Chondrocyte (in vitro differentiated cells): ENCODE results near the gene HLTF. TPM values are rescaled to one million over a fixed set of nuclear protein-coding genes. Genes with fewer than 3 reads are reported as not detected.

ENCODE experiments used
- DNase-seq: peaks from one replicate; pipeline ENCODE4 v3.0.0; 2021; ENCODE audit warnings: mixed read lengths, low spot score
- H3K27ac Mint-ChIP-seq: one replicate; pipeline ENCODE4 v1.8.0; 2021; ENCODE audit warnings: mild to moderate bottlenecking, moderate library complexity, mixed read lengths; ENCODE audit not compliant: unreplicated experiment
- H3K27me3 Mint-ChIP-seq: 2 replicates; pipeline ENCODE4 v1.8.0; 2021; ENCODE audit warnings: low read depth, mixed read lengths
- H3K36me3 Mint-ChIP-seq: 2 replicates; pipeline ENCODE4 v1.8.0; 2021; ENCODE audit warnings: low read depth, mixed read lengths
- H3K4me1 Mint-ChIP-seq: 2 replicates; pipeline ENCODE4 v1.8.0; 2021; ENCODE audit warnings: low read depth, mild to moderate bottlenecking, mixed read lengths
- H3K4me3 Mint-ChIP-seq: one replicate; pipeline ENCODE4 v1.8.0; 2021; ENCODE audit warnings: mild to moderate bottlenecking, moderate library complexity, mixed read lengths; ENCODE audit not compliant: unreplicated experiment
- H3K9me3 Mint-ChIP-seq: 2 replicates; pipeline ENCODE4 v1.8.0; 2021; ENCODE audit warnings: low read depth, mixed read lengths
- CTCF ChIP-seq: fragments of 200-600 bp; sonication (generic); IDR thresholded peaks from 2 replicates; pipeline ENCODE4 v1.5.0; 2021; ENCODE audit warnings: antibody characterized with exemption, mild to moderate bottlenecking, moderate library complexity
- total RNA-seq: library from RNA; stranded (reverse); gene quantifications from 3 replicates; pipeline ENCODE4 v1.2.1, GENCODE V29; 2021

The HLTF gene
- total RNA-seq, 1 donor from 2014 or later: 30.9 TPM

DNA sequence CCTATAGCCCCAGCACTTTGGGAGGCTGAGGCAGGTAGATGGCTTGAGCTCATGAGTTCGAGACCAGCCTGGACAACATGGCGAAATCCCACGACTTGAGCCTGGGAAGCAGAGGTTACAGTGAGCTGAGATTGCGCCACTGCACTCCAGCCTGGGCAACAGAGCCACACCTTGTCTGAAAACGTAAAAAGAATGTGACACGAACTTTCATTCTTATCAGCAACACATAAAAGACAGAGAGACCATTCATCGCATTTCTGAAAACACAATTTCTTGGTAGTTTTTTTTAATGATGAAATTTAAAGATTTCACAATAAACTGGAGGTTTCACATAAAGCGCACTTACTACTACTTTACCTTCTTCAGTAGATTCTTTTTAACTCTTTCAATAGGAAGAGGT lies 18.4 kb downstream of the HLTF start:
- no peaks in the 10 kb centered on the region for H3K9me3 Mint-ChIP-seq
- no peak overlapping the region for H3K27ac Mint-ChIP-seq
- H3K27me3 Mint-ChIP-seq: no peaks in the 10 kb centered on the region
- no peaks in the 10 kb centered on the region for H3K4me1 Mint-ChIP-seq
- TF ChIP-seq CTCF: no peak
- DNase-seq: no peak
- peaks cover 22% of the 10 kb centered on the region for H3K36me3 Mint-ChIP-seq
- H3K4me3 Mint-ChIP-seq: no peak overlapping the region

- no peak overlapping the region for H3K27ac Mint-ChIP-seq
- peaks cover 31% of the 10 kb centered on the region for H3K36me3 Mint-ChIP-seq
- H3K27me3 Mint-ChIP-seq: no peaks in the 10 kb centered on the region
- no peaks in the 10 kb centered on the region for H3K4me1 Mint-ChIP-seq
- no peaks in the 10 kb centered on the region for H3K9me3 Mint-ChIP-seq
- DNase-seq: no peak
- TF ChIP-seq CTCF: no peak
- H3K4me3 Mint-ChIP-seq: no peak overlapping the region
Measured at GRCh38 chr3:149061776-149062175, 24.6 kb downstream of the HLTF start.

DNA sequence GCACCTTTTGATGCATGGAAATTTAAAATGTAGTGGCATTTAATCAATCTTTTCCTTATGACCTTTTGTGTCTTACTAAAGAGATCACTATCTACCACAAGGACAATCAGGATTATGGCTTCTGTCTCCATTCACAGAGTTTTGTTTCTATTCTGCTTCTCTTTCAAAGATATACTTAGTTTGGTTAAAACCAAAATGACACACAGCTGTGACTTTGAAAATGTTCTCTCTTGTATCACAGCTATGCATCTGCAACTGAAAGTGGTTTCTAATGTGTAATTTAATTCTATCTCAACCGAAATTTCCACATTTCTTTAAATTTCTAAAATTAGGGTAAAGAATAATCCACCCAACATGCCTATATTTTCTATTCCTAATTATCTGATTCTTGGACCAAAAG lies 27.7 kb downstream of the HLTF start:
- H3K27ac Mint-ChIP-seq: no peak overlapping the region
- H3K36me3 Mint-ChIP-seq: peaks cover 39% of the 10 kb centered on the region
- H3K4me1 Mint-ChIP-seq: no peaks in the 10 kb centered on the region
- no peak overlapping the region for H3K4me3 Mint-ChIP-seq
- DNase-seq: no peak
- TF ChIP-seq CTCF: no peak
- H3K27me3 Mint-ChIP-seq: no peaks in the 10 kb centered on the region
- H3K9me3 Mint-ChIP-seq: peaks cover 4% of the 10 kb centered on the region

DNA sequence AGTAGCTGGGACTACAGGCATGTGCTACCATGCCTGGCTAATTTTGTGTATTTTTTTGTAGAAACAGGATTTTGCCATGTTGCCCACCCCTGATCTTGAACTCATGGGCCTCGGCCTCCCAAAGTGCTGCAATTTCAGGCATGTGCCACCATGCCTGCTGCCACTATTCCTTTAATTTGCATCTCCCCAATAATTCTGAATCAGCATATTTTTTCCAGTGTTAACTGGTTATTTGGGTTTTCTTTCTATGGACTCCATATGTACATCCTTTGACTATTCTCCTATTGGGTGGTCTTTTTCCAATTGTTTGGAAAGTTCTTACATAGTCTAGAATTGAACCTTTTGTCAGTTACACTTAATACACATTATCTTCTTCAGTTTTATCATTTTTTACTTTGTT lies 28.1 kb downstream of the HLTF start:
- H3K36me3 Mint-ChIP-seq: peaks cover 40% of the 10 kb centered on the region
- no peak overlapping the region for H3K27ac Mint-ChIP-seq
- no peak for TF ChIP-seq CTCF
- H3K4me1 Mint-ChIP-seq: no peaks in the 10 kb centered on the region
- no peak overlapping the region for H3K4me3 Mint-ChIP-seq
- no peak for DNase-seq
- peaks cover 4% of the 10 kb centered on the region for H3K9me3 Mint-ChIP-seq
- H3K27me3 Mint-ChIP-seq: no peaks in the 10 kb centered on the region

- Mint-ChIP-seq H3K27ac (no peak overlapping the region), H3K4me1 (no peaks in the 10 kb centered on the region), H3K36me3 (peaks cover 49% of the 10 kb centered on the region), H3K27me3 (no peaks in the 10 kb centered on the region), H3K4me3 (no peak overlapping the region), H3K9me3 (peaks cover 4% of the 10 kb centered on the region)
- DNase-seq: no peak
- no peak for TF ChIP-seq CTCF
Measured at GRCh38 chr3:149055575-149055974, 30.8 kb downstream of the HLTF start.
